GM12873 (cell line): Measurements from ENCODE around the gene ACYP2.

Source experiments
- CTCF ChIP-seq: IDR thresholded peaks from 2 replicates; pipeline ENCODE4 v1.5.1; 2012; ENCODE audit warnings: low read depth, mild to moderate bottlenecking, moderate library complexity, low read length, control low read depth; ENCODE audit not compliant: insufficient read depth; ENCODE audit errors: missing control alignments

Gene ACYP2

GRCh38 chr2:54120950-54121349 is 5.5 kb downstream of the ACYP2 start:
- no peak for TF ChIP-seq CTCF

GRCh38 chr2:54122171-54122935 is 6.9 kb downstream of the ACYP2 start:
- TF ChIP-seq CTCF = no peak

- no peak for TF ChIP-seq CTCF
Observed at GRCh38 chr2:54122939-54123338, 7.5 kb downstream of the ACYP2 start.

GRCh38 chr2:54133056-54133455 is 17.6 kb downstream of the ACYP2 start:
- TF ChIP-seq CTCF = no peak

- TF ChIP-seq CTCF = no peak
Observed at GRCh38 chr2:54139210-54139609, 23.8 kb downstream of the ACYP2 start.

GRCh38 chr2:54143780-54144179 is 28.4 kb downstream of the ACYP2 start:
- no peak for TF ChIP-seq CTCF

- no peak for TF ChIP-seq CTCF
Observed at GRCh38 chr2:54148391-54148790, 33.0 kb downstream of the ACYP2 start.
